ENCODE data around the gene MSGN1.

MSGN1 gene

DNA sequence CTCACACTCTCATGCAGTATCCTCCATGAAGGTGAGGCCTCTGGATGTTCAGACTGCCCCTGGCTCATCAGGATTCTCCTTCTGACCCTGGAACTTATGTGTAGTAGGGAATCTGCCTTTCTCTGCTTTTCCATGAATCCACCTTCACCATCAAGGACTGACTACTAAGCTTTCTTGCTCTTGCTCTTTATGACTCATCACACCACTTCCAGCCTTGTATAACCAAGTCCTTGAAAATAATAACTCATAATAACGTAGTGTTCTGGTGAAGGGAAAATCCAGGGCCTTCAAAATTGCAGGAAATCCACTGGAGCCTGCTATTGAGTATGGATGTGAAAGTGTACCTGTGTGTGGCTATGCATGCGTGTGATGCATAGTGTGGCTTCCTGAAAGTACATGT is 50.9 kb downstream of the MSGN1 start:
- TF ChIP-seq, protein P1, sequence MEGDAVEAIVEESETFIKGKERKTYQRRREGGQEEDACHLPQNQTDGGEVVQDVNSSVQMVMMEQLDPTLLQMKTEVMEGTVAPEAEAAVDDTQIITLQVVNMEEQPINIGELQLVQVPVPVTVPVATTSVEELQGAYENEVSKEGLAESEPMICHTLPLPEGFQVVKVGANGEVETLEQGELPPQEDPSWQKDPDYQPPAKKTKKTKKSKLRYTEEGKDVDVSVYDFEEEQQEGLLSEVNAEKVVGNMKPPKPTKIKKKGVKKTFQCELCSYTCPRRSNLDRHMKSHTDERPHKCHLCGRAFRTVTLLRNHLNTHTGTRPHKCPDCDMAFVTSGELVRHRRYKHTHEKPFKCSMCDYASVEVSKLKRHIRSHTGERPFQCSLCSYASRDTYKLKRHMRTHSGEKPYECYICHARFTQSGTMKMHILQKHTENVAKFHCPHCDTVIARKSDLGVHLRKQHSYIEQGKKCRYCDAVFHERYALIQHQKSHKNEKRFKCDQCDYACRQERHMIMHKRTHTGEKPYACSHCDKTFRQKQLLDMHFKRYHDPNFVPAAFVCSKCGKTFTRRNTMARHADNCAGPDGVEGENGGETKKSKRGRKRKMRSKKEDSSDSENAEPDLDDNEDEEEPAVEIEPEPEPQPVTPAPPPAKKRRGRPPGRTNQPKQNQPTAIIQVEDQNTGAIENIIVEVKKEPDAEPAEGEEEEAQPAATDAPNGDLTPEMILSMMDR (IDR thresholded peaks at IDR 0.05; ENCODE audit: low read length), result no peak
- TF ChIP-seq EZH2 (IDR thresholded peaks at IDR 0.05; ENCODE audit: borderline replicate concordance, low read length), result no peak
- no peaks in the 10 kb centered on the region for H4K20me1 ChIP-seq (ENCODE audit: insufficient read depth, low read length)
- 0 out of 2 replicates have a peak, but pooled peaks cover 4% of the 10 kb centered on the region for H3K27me3 ChIP-seq (ENCODE audit: insufficient read depth, low read length)
- no peaks in the 10 kb centered on the region for H3K4me1 ChIP-seq (ENCODE audit: insufficient read depth, low read length, severe bottlenecking)
- no peaks in the 10 kb centered on the region for H3K36me3 ChIP-seq (ENCODE audit: insufficient read depth, low read length)
- H3K4me2 ChIP-seq (ENCODE audit: low read length), result no peak overlapping the region
- no peak overlapping the region for H3K27ac ChIP-seq (ENCODE audit: low read depth, low read length, poor library complexity, severe bottlenecking)
- H3K9ac ChIP-seq (ENCODE audit: low read length), result no peak overlapping the region
- no peaks in the 10 kb centered on the region for H3F3A ChIP-seq (ENCODE audit: insufficient read depth, low read length)
- H2AFZ ChIP-seq (ENCODE audit: low read length), result no peak overlapping the region
- H3K4me3 ChIP-seq (ENCODE audit: low read depth, low read length, poor library complexity, severe bottlenecking), result no peak overlapping the region
- H3K9me3 ChIP-seq (ENCODE audit: low read length), result no peaks in the 10 kb centered on the region
- no peaks in the 10 kb centered on the region for H3K79me2 ChIP-seq (ENCODE audit: insufficient read depth, low read length)
- H3K9me2 ChIP-seq (ENCODE audit: low read depth, low read length), result no peaks in the 10 kb centered on the region

Data from OCI-LY1 (cell line).